Measurements from ENCODE around the gene PATJ. TPM values are rescaled to one million over a fixed set of nuclear protein-coding genes. Genes with fewer than 3 reads are reported as not detected.

PATJ gene
- total RNA-seq, 1 experiment from 2014 or later: 48.8 TPM

DNA sequence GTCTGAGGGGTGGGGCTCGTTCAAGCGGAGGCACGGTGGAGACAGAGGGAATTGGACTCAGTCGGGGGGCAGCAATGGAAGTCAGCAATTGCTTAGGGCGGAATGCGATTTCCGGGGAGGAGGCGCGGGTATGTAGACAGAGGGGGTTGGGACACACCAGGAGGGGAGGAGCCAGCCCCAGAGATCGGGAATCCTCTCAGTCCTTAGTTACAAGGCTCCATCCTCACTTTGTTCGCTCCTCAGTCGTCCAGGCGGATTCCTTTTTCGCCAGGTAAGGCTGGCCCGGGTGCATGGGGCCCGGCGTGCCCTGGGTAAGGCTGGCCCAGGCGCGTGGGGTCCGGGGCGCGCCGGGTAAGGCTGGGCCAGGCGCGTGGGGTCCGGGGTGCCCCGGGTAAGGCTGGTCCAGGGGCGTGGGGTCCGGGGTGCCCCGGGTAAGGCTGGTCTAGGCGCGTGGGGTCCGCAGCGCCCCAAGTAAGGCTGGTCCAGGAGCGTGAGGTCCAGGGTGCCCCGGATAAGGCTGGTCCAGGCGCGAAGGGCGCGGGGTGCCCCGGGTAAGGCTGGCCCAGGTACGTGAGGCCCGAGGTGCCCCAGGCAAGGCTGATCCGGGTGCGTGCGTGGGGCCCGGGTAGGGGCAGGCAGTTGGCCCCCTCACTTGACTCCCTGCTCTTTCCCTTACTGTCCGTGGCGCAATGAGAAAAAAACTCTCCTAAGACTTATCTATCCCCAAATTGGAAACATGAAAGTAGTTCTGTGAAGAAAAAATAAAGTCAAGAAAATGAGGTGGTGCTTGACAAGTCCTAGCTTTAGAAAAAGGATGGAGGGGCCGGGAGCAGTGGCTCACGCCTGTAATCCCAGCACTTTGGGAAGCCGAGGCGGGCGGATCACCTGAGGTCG is 452.6 kb downstream of the PATJ start, which contains the start of gene L1TD1:
TSS of gene L1TD1 (plus strand) at position 199 of the 894 bp plus-strand sequence. CDS start 11,780 bp downstream, outside the sequence.
- CTCF ChIA-PET: no interaction called here
- no peaks in the 10 kb centered on the region for H3K27me3 ChIP-seq (ENCODE audit: insufficient read depth, low read length)
- BruUV-seq (replicated peaks): no TSS peak
- RAD21 ChIA-PET (ENCODE audit: low non-redundant PET in 1 of 2, low total read pairs in 2 of 2, uncharacterized antibody in 2 of 2, unreplicated experiment in 2 of 2): no interaction called here
- H2AFZ ChIP-seq (ENCODE audit: low read depth, low read length, poor library complexity, severe bottlenecking): no peak within 1 kb of the TSS
- H3K27ac ChIP-seq (ENCODE audit: low read depth, low read length): no peak within 1 kb of the TSS
- H3K9me2 ChIP-seq (ENCODE audit: insufficient read depth): no peaks in the 10 kb centered on the region
- H3K9me3 ChIP-seq (ENCODE audit: control insufficient read depth in 1 of 2, insufficient read depth in 1 of 2, low read depth in 1 of 2, low read length in 2 of 2): no peaks in the 10 kb centered on the region
- no peak for DNase-seq (ENCODE audit: low read depth, low spot score)
- H3K4me2 ChIP-seq (ENCODE audit: low read length): no peak within 1 kb of the TSS
- POLR2A ChIA-PET: no interaction called here
- H3K4me1 ChIP-seq (ENCODE audit: control insufficient read depth in 1 of 2, insufficient read depth in 2 of 2, low read length in 2 of 2): no peaks in the 10 kb centered on the region
- no peak within 1 kb of the TSS for H3K9ac ChIP-seq (ENCODE audit: low read length)
- no peaks in the 10 kb centered on the region for H4K20me1 ChIP-seq (ENCODE audit: insufficient read depth)
- H3K79me2 ChIP-seq (ENCODE audit: insufficient read depth, low read length): no peaks in the 10 kb centered on the region
- no peak for ATAC-seq
- no peak within 1 kb of the TSS for H3K4me3 ChIP-seq (replicated peaks in 1 of 2; ENCODE audit: low read depth in 1 of 2, low read length in 2 of 2)
- intact Hi-C loops (cut with micrococcal nuclease): no loop called here
- H3K36me3 ChIP-seq (ENCODE audit: control insufficient read depth in 1 of 2, insufficient read depth in 2 of 2, low read length in 2 of 2): no peaks in the 10 kb centered on the region
- no peak for TF ChIP-seq EGR1 (IDR thresholded peaks at IDR 0.05; ENCODE audit: low read depth)
- no peak for TF ChIP-seq FOSL1 (IDR thresholded peaks at IDR 0.05; ENCODE audit: low read depth)
- no peak for TF ChIP-seq ZFX (IDR thresholded peaks at IDR 0.05)
- TF ChIP-seq RAD21 (IDR thresholded peaks at IDR 0.05; ENCODE audit: low read depth): no peak
- TF ChIP-seq SP1 (IDR thresholded peaks at IDR 0.05; ENCODE audit: low read depth): no peak
- TF ChIP-seq, protein P1, sequence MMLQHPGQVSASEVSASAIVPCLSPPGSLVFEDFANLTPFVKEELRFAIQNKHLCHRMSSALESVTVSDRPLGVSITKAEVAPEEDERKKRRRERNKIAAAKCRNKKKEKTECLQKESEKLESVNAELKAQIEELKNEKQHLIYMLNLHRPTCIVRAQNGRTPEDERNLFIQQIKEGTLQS (IDR thresholded peaks at IDR 0.05): no peak
- TF ChIP-seq SIN3A (IDR thresholded peaks at IDR 0.05; ENCODE audit: low read depth): no peak
- TF ChIP-seq POLR2AphosphoS5 (IDR thresholded peaks at IDR 0.05; ENCODE audit: low read depth, low read length): no peak
- no peak for TF ChIP-seq EZH2phosphoT487 (IDR thresholded peaks at IDR 0.05; ENCODE audit: borderline replicate concordance)
- no peak for TF ChIP-seq ELF1 (IDR thresholded peaks at IDR 0.05; ENCODE audit: borderline replicate concordance, low read depth)
- no peak for TF ChIP-seq CEBPB (IDR thresholded peaks at IDR 0.05; ENCODE audit: low read depth)
- TF ChIP-seq, protein P2, sequence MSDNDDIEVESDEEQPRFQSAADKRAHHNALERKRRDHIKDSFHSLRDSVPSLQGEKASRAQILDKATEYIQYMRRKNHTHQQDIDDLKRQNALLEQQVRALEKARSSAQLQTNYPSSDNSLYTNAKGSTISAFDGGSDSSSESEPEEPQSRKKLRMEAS (IDR thresholded peaks at IDR 0.05): no peak
- no peak for TF ChIP-seq EZH2 (IDR thresholded peaks at IDR 0.05)
- no peak for TF ChIP-seq JUND (IDR thresholded peaks at IDR 0.05)
- TF ChIP-seq, protein P3, sequence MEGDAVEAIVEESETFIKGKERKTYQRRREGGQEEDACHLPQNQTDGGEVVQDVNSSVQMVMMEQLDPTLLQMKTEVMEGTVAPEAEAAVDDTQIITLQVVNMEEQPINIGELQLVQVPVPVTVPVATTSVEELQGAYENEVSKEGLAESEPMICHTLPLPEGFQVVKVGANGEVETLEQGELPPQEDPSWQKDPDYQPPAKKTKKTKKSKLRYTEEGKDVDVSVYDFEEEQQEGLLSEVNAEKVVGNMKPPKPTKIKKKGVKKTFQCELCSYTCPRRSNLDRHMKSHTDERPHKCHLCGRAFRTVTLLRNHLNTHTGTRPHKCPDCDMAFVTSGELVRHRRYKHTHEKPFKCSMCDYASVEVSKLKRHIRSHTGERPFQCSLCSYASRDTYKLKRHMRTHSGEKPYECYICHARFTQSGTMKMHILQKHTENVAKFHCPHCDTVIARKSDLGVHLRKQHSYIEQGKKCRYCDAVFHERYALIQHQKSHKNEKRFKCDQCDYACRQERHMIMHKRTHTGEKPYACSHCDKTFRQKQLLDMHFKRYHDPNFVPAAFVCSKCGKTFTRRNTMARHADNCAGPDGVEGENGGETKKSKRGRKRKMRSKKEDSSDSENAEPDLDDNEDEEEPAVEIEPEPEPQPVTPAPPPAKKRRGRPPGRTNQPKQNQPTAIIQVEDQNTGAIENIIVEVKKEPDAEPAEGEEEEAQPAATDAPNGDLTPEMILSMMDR (IDR thresholded peaks at IDR 0.05 in 2 of 3, conservative IDR thresholded peaks at IDR 0.05 in 1 of 3; ENCODE audit: borderline replicate concordance in 1 of 3, insufficient read depth in 1 of 3, low read depth in 2 of 3, low read length in 2 of 3): no peak
